HL-60/S4 treated with phorbol 12-myristate 13-acetate at 8.2 ng/mL for 4 days and 3 days (cell line): Measurements from ENCODE around the gene GBP1.
"Not testable (repeated sequence)": the region's sequence is repeated elsewhere in the genome, so short reads cannot be mapped to it uniquely, and the experiment has no call there.

Experiments used
- in situ Hi-C: fragments of 300-500 bp; cut with MboI; formaldehyde crosslinking; loops from 2 replicates; pipeline ENCODE4 v1.15.0; 2022; ENCODE audit warnings: low sequenced_read_pairs

The GBP1 gene

GRCh38 chr1:89060091-89060490 is 4.9 kb downstream of the GBP1 start:
- in situ Hi-C loops, result no loop called here

- in situ Hi-C loops, result no loop called here
These were observed 13.1 kb downstream of the GBP1 start for GRCh38 chr1:89051955-89052312.

- in situ Hi-C loops, result no loop called here
These were observed 13.6 kb downstream of the GBP1 start for GRCh38 chr1:89051300-89051954.

DNA sequence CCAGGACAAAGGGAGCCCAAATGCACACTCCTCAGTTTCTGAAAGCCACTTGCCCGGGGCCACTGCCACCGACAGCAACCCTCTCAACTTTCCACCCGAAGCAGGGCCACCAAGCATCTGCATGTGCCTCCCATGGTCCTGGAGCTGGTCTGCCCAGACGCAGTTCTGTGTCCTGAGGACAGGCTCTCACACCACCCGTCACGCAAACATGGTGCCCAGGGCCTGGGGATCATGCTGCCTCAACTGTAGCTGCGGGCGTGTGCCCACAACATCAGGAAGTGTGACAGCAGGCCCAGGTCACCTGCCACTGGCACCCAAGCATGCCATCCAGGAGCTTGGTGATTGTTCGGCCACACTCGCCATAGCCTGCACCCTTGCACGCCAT is 14.4 kb downstream of the GBP1 start:
- in situ Hi-C loops, result no loop called here

DNA sequence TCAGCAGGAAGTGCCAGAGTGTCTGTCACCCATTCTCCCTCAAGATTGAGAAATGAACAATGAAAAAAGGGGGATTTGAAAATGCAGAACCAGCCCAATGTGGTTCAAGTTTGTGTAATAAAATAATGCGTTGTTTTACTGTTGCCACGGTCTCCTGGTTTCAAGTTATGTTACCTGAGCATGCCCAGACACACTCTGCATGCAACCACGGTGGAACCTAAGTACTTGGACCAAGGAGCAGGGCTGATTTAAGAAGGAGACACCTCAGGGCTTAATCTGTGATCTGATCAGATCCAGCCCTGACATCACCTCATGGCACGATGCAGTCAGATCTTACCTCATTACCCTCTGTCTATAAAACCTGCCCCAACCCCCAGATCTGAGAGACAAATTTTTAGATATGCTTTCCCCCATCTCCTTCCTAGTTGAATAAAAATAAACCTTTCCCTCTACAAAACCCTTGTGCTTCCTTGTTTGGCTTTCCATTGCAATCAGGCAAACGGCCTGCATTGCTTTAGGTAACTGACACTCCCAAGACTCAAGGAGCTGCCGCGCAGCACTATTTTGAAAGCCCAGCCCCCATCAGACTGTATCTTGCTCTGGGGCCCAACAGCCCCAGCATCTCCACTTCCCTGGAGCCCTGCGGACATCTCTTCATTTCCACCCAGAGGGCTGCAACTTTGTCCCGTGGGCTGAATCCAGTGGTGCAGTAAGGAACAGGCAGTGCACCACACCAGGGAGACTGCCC is 14.9 kb downstream of the GBP1 start:
- in situ Hi-C loops, result not testable (repeated sequence)

GRCh38 chr1:89049187-89049586 is 15.8 kb downstream of the GBP1 start:
- in situ Hi-C loops, result not testable (repeated sequence)

DNA sequence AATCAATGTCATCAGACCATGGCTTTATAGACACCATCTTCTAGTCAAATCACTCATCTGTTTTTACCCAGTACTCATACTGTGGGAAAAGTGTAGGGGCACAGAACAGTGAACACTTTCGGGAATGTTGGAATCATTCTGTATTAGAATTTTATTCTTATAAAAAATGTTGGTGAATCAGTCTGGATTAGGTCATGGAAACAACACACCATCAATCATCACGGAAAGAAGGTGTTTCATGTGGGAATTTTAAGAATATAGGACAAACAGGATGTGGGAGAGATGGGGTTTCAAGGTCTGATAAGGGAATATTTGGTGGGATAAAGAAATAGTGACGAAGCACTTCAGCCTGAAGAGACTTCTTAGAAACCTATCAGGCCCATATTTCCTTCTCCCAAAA is 17.3 kb downstream of the GBP1 start:
- in situ Hi-C loops, result no loop called here

DNA sequence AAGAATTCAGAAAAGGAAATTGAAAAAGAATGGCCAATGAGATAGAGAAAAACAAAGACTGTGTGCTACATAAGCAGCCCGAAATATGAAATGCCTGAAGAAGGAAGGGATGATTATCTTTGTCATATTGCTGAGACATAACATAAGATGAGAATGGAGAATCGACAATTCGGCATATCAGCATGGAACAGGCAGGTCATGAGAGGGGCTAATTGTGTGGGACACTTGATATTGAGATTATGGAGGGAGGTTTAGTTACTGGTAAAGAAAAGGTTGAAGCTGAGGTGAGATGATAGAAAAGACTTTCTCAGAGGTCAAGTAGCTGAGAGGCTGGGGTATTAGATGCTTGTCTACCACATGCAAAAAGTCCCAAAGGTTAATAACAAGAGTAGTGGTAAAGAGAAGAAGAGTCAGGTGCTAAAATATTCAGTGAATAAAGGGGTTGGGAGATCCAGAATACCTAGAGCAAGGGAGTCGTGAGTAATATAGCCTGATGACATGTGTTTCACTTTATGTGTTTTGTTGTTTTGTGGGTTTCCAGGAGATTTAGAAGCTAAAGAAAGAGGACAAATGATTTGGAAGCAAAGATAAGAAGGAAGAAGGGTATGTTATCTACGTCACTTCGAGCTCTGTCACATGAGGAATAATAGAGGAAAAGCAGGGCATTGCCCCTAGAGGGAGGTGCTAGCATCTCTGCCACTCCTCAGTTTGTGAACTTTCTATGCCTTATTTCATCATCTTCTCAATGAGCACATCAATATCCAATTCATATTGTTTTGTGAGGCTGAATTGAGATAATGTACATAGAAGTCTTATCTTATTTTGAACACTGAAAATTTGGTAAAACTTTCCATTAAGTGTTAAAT is 18.5 kb downstream of the GBP1 start:
- in situ Hi-C loops, result not testable (repeated sequence)

- in situ Hi-C loops, result no loop called here
These were observed 19.9 kb downstream of the GBP1 start for GRCh38 chr1:89044970-89045721.

GRCh38 chr1:89043940-89044339 is 21.1 kb downstream of the GBP1 start:
- in situ Hi-C loops, result no loop called here

- in situ Hi-C loops, result no loop called here
These were observed 22.5 kb downstream of the GBP1 start for GRCh38 chr1:89042491-89042890.

DNA sequence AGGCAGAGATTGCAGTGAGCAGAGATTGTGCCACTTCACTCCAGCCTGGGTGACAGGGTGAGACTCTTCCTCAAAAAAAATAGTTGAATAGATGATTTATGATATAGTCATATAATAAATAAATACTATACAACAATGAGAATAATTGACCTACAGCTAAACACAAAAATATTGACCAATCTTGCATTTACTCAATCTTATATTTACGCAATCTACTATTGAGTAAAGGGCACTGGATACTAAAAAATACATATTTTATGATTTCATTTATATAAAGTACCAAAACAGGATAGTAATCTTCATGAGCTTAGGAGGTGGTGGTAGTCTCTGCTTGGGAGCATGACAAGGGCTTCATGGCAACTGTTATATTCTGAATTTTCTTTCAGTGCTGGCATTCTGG is 23.3 kb downstream of the GBP1 start:
- in situ Hi-C loops, result no loop called here

DNA sequence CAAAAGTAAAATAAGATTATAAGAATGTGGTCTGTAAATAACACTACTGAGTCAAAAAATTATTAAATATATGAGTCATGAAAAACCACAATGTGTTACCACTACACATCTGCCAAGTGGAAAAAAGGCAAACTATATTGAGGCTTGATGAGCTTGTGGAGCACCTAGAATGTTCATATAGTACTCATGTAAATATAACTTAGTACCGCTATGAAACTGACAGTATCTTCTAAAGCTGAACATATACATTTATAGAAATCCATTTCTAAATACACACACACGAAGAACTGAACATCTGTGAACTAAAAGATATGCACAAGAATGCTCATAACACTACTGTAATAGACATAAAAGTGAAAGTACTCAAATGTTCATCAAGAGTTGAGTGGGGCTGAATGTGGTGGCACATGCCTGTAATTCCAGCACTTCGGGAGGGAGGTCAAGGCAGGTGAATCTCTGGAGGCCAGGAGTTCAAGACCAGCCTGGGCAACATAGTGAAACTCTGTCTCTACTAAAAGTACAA is 23.8 kb downstream of the GBP1 start:
- in situ Hi-C loops, result no loop called here

- in situ Hi-C loops, result no loop called here
These were observed 24.7 kb downstream of the GBP1 start for GRCh38 chr1:89040315-89040626.

DNA sequence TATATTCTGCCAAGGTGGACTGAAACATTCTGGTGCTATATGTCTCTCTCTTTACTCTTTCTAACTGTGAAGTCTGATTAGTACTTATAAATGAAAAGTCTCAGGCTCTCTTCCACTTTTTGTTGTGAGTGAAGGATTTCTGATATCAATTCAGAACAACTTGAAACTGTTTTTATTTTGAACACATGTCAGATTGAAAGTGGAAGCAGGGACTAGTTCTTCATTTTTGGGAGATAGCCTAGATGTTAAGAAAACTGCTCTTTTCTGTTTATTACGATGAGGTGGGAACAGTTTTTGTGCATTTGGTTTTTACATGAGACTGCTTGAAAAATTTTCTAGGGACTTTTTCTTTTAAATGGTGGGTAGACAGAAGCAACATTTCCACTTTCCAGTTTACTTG is 27.8 kb downstream of the GBP1 start:
- in situ Hi-C loops, result no loop called here

- in situ Hi-C loops, result no loop called here
These were observed 29.9 kb downstream of the GBP1 start for GRCh38 chr1:89035080-89035479.

- in situ Hi-C loops, result not testable (repeated sequence)
These were observed 31.0 kb downstream of the GBP1 start for GRCh38 chr1:89034004-89034403.

GRCh38 chr1:89029051-89029450 is 36.0 kb downstream of the GBP1 start:
- in situ Hi-C loops, result not testable (repeated sequence)

DNA sequence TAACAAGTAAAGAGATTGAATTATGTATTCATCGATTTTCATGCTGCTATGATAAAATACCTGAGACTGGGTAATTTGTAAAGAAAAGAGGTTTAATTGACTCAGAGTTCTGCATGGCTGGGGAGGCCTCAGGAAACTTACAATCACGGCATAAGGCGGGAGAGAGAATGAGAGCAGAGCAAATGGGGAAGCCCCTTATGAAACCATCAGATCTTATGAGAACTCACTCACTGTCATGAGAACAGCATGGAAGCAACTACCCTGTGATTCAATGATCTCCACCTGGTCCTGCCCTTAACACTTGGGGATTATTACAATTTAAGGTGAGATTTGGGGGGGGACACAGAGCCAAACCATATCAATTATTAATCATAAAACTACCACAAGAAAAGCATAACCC is 39.1 kb downstream of the GBP1 start:
- in situ Hi-C loops, result no loop called here

DNA sequence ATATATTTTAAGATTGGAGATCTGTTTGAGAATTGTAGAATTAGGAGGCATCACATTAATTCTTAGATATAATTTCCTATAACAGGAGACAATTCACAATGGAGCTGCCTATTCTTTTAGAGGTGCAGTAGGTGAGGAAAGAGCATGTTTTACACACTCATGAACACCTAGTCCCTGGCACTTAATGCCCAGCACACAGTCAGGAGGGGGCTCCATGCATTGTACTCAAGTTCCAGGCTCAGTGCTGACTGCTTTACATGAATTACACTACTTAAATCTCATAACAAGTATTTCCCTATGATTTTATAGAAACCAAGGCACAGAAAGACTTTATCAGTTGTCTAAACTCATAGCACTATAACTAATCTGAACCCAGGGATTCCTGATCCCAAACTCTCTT is 42.0 kb downstream of the GBP1 start:
- in situ Hi-C loops, result loop anchor here (25.0 kb wide), 1 partner anchor 339 kb away; the partner anchor contains the start of gene GBP6
